Activated CD8-positive, alpha-beta memory T cell treated with anti-CD3 and anti-CD28 coated beads, Interleukin-2, amount 50 U/mL, for 1 hour (primary cell): Measurements from ENCODE around the gene VSX1.

Experiments used
- DNase-seq: peaks from one replicate; pipeline ENCODE4 v3.0.0-alpha.2; 2020; ENCODE audit errors: extremely low read depth

VSX1 gene

DNA sequence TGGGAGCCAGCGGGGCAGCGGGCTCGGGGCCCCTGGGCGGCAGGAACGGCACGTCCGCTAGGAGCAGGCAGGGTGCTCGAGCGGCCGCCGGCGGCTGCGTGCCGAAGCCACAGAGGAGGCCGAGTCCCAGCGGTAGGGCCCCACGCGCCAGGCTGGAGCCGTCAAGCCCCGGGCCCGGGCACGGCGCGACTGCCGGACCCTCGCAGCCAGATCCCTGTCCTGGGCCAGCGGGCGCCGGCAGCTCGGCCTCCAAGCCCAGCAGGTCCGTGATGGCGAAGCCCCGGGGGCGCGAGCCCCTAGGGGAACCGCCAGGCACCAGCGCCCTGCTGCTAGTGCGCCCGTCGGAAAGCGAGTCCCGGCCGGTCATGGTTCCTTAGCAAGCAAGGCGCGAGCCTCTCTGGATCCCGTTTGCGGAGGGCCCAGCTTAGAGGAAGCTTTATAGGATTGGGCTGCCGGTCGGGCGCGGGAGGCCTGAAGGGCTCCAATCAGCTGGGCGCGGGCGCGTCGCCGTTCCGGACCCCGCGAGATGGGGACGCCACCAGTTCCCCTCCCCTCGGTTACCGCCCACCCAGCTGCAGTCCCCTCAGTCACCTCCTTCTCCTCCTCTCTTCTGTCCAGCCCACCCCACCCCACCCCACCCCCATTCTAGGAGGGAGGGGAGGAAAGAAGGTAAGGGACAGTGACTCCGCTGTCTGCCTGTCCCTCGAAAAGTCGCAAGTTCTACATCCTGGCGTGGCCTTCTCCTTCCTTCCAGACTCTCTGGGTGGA, at the start of gene VSX1:
Gene VSX1 (minus strand): TSS at position 412 of the 768 bp plus-strand sequence. CDS start 45 bp downstream, at position 367.
- DNase-seq, result no peak

DNA sequence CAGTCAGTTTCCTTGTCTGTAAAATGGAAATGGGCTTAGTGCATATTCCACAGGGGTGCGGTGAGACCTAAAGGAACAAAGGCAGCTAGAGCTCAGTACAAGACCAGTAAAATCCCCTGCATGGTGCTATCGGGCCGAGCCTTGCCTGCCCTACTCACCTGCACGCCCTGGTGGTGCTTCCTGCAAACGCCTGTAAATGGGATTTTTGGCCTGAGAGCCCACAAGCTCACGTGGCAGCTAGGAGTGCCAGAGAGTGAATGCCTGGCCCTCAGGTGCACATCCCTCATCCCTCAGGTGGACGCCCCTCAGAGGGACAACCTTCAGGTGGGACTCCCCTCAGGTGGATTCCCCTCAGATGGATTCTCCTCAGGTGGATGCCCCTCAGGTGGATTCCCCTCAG, 48.0 kb upstream of the VSX1 start:
- no peak for DNase-seq

DNA sequence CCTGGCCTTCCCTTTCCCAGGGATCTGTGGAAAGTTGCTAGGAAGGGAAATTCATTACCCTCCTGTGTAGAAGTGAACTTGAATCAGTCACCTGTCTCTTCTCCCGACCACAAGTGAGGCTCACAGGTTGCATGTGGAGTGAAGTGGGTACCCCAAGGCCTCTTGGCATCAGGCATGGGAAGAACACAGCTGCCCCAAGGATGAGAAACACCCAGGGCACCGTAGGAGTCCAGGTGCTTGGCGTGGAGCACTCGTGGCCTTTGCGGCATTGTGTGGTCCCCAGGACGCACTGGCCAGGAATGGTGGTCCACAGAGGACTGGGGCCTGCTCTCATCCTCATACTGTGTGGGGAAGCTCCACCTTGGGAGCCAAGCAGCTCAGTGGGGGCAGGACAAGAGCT, 47.5 kb upstream of the VSX1 start:
- DNase-seq, result no peak

DNA sequence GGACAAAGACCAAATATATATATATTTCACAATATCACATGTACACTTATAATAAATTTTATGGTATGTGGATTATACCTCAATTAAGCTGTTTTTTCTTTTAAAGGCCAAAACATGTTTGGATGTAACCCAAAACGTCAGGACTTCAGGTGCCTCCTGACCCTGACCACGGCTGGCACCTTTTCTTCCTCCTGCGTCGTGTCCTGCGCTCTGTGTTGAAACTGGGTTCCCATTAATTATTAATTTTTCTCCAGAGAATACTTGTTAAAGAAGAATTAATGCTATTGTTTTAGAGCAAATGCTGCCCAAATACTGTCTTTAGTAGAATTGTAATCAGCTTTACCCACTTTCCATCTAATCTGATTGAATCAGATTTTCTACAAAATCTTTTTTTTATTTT, 46.7 kb upstream of the VSX1 start:
- no peak for DNase-seq

DNA sequence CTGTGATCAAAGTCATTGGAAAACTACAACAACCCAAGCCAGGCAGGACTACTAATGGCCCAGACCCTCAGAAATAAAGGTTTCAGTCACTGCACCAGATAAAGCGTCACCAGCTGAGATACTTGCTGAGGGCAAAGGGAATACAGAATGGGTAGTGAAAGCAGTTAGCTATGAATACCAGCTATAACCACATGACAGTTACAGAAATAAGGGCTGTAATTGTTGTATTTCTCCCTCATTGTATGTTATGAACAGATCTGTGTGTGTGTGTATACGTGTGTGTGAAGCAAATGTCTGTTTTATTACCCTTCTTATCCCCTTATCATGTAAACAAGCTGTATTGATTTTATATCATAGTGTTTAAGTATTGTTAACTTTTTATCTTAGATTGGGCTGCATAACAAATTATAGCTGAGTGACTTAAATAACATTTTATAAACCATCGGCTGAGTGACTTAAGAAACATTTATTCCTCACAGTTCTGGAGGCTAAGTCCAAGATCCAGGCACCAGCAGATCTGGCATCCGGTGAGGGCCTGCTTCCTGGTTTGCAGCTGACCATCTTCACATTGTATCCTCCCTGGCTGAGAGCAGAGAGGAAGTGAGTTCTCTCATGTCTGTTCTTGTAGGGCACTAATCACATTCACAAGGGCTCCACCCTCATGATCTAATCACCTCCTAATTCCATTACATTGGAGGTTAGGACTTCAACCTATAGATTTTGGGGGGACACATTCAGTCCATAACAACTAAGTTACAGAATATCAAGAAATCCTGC, 46.0 kb upstream of the VSX1 start:
- DNase-seq, result no peak

DNA sequence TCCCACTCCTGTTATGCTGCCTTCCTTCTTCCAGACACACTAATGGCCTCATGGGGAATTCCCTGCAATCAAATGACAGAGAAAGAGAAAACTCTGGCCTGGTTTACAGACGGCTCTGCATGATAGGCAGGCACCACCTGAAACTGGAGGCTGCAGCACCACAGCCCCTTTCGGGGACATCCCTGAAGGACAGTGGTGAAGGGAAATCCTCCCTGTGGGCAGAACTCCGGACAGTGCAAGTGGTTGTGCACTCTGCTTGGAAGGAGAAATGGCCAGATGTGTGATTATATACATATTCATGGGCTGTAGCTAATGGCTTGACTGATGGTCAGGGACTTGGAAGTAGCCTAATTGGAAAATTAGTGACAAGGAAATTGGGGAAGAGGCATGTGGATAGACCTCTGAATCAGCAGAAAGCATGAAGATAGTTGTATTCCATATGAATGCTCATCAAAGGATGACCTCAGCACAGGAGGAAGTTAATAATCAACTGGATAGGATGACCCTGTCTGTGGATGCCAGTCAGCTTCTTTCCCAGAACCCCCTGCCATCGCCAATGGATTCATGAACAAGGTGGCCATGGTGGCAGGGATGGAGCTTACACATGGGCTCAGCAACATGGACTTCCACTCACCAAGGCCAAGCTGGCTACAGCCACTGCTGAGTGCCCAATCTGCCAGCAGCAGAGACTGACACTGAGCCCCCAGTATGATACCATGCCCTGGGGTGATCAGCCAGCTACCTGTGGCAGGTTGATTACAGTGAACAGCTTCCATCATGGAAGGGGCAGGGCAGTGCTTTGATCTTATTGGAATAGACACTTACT, 44.5 kb upstream of the VSX1 start:
- DNase-seq, result no peak

DNA sequence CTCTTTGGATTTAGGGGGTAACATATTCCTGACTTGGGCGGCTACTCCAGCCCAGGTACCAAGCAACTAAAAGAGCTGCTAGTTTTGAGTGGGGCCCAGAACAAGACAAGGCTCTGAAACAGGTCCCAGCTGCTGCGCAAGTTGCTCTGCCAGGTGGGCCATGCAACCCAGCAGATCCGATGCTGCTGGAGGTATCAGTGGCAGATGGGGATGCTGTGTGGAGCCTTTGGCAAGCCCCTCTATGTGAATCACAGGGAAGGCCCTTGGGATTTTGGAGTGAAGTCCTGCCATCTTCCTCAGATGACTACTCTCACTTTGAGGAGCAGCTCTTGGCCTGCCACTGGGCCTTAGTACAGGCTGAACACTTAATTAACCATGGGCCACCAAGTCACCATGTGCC, 43.7 kb upstream of the VSX1 start:
- no peak for DNase-seq

DNA sequence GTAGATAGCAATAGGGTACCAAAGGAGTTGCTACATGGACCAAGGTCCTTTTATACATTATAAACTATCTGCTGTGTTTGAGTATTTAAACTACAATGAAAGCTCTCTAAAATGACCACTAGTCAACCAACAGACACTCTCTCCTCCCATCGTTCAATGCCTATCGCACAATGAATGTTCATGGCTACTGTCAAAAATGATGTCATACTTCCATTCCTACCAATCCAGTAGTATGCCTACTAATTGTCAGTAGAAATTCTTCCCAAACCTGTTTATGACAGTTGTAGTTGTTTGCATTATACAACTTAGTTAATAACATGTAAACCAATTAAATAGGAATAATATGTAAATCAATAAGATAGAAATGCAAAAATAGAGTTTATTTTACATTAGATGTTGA, 39.0 kb upstream of the VSX1 start:
- no peak for DNase-seq

DNA sequence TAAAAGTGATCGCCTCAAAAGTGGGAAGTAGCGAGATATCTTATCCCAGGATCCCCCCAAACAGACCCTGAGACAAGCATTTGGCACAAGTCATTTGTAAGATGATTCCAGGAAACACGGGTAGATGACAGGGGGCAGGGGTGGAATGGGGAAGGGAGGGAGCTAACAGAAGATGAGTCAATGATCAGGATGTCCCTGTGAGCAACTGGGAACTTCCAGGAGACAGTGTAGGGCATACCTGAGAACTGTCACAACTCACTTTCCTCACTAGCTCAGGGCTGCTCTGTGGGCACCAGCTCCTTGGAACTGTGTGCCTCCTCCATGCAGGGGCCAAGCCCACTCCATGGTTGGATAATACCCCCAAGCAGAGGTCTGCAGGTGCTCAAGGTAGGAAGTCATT, 38.5 kb upstream of the VSX1 start:
- DNase-seq, result no peak

DNA sequence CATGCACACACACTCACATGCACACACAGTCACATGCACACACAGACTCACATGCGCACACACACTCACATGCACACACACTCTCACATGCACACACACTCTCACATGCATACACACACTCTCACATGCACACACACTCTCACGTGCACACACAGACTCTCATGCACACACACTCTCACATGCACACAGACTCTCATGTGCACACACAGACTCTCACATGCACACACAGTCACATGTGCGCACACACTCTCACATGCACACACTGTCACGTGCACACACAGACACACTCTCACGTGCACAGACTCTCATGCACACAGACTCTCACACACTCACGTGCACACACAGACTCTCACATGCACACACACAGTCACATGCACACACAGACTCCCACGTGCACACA, 36.6 kb upstream of the VSX1 start:
- no peak for DNase-seq

DNA sequence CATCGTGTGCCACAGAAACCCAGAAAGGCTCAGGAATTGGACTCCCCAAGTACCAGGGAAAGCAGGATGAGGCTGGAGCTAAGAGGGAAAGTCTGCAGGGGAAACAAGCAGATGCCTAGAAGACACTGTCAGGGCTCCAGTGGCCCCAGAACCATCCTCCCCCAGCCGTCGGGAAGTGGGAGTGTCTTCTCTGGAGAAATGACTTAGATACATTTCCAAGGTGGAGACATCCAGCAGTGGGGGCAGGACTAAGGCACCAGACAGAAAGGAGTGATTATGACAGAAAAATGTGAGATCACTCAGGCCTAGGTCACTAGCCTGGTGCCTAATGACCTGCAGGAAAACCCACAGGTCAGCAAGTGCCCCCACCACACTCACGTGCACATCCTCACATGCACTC, 36.0 kb upstream of the VSX1 start:
- DNase-seq, result no peak

DNA sequence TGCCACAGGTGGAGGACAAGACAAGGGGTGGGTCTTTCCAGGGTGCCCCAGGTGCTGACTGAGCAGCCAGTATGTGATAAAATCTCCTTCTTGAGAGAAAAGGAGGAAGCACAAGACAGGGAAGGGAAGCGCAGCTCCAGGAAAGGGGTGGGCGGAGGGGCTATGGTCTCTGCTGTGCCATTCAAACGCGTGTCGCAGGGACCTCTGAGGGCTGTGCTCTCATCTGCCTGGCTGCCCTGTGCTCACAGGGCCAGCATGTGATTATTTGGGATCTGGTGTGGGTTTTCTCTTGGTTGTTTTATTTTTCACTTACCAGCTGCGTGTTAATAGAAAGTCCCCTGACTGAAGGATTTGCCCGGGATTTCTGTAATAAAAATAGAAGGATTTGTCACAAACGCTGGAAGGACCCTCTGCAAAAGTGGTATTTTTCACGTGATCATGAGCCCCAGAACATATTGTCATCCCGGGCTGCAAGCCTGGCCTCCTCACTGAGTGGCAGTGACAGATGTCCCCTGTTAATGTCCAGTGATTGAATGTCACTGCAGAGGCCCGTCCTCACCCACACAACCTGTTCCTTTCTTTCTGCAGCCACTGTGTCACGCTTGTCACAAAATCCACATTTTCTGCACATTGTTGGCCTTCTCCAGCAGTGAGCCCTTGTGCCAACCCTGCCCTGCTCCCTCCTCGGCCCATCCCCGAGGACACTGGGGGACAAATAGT, 35.0 kb upstream of the VSX1 start:
- DNase-seq, result no peak

DNA sequence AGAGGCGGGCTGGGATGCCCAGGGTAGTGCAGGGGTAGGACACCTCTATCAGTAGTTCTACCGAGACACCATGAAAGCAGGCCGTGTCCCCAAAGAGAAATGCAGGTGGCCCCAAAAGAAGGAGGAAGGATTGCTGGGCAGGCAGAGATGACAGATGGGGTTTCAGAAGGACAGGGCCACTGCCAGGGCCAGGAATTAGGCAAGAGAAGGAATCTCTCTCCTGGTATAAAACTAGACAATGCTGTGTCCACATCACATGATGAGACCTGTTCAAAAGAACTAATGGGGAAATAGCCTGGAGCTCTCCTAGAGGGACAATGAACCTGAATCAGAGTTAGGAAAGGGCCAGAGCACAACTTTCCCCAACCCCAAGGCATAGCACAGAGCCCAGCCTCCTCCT, 21.6 kb upstream of the VSX1 start:
- DNase-seq, result no peak

DNA sequence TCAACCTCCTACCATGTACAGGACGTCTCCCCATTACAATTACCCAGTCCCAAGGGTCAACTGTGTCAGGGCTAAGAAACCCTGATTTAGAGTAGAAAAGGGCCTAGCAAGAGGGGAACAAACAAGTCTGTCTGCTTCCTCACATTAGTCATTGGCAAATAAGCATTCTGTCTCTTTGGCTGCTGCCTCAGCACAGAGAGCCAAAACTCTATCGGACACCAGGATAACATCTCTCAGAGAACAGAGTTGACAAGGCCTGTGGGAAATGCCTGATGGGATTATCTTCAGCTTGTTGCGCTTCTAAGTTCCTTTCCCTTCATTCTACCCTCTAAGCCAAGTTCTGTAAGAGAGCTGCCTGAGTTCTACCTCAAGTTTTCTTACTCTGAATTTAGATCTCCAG, 19.0 kb upstream of the VSX1 start:
- DNase-seq, result no peak

DNA sequence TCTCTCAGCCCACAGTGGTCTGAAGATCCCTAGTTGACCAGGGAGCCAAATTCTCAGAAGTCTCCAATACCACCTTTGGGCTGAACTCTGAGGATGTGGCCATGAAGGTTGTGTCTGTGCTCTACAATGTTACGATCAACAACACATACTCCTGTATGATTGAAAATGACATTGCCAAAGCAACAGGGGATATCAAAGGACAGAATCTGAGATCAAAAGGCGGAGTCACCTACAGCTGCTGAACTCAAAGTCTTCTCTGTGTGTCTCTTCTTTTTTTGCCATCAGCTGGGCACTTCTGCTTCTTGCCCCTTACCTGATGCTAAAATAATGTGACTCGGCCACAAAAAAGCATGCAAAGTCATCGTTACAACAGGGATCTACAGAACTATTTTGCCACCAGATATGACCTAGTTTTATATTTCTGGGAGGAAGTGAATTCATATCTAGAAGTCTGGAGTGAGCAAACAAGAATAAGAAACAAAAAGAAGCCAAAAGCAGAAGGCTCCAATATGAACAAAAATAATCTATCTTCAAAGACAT, 17.7 kb upstream of the VSX1 start:
- DNase-seq, result no peak

DNA sequence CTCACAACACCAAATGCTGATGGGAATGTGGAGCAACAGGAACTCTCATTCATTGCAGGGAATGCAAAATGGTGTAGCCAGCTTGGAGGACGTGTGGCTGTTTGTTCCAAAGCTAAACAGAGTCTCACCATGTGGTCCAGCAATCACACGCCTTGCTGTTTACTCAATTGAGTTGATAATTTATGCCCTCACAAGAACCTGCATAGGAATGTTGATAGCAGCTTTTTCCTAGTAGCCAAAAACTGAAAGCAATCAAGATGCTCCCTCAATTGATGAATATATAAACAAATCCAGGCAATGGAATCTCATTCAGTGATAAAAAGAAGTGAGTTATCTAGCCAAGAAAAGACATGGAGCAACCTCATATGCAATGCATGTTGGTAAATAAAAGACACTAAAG, 15.6 kb upstream of the VSX1 start:
- DNase-seq, result no peak

DNA sequence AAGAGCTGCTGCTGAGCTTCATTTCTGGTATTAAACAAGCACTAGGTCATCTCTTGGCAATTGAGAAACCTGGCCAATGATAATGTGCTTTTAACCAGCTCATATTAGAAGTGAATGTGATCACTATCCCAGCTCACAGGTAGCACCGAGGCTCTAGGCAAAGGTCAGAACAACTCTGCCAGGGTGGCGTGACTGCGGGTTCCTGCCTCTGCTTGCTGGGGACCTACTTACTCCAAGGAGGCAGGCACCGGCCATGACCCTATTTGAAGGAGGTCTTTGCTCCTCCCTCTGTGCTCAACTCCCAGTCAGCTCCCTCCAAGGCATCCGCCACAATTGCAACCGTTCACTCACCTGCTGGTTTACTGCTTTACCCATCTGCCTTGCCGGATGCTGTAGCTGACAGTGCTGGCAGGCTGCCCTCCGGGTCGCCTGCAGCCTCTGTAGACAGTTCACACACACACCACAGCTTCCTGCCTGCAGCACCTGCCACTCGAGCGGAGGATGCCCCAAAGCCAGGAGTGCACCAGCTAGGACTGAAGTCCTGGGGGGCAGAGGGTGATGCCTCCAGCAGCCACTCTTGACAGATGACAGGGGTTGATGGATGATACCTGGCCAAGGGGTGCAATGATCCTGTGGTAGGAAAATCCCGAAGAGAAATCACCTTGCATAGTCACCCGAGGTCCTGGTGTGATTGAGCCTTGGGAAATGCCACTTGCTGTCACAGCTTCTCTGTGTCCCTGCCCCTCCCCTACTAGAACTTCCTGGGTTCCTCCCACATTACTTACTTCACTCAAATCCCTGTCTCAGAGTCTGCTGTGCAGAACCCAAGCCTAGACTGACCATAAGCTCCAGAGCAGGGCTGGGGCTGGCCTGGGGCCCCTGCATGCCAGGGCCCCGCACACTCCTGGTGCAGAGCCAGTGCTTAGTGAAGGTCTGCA, 8.8 kb upstream of the VSX1 start:
- DNase-seq, result peak; percentile 31

DNA sequence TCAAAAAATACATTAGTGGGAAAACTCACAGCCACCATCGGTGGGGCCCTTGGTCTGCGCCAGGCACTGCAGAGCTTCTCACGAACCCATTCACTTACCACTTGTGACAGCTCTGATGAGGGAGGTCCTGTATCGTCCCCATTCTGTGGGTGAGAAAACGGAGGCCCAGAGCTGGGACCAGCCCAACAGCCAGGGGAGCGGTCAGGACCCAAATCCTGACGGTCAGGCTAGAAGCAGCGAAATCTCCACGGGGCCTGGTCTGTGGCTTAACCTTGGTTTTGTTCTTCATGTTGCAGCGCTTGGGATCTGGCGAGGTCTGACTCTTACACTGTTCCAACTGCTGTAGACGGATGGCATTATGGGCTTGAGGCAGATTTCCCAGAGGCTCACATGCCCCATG, 7.7 kb upstream of the VSX1 start:
- no peak for DNase-seq

DNA sequence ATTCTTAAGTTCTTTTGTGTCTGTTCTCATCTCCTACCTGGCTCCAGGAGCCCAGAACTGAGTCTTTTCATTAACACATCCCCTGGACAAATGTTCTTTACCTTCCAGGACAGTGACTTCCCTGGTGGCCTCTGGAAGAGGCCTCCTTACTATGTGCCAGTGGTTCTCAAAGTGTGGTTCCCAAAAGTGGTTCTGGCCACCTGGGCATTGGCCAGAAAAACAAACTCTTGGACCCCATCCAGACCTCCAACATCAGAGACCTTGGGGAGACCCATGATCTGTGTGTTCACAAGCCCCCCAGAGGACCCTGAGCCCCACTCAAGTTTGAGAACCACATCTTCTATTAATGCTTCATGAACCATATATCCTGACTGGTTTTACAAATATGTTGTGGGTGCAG, 7.2 kb upstream of the VSX1 start:
- DNase-seq, result no peak

DNA sequence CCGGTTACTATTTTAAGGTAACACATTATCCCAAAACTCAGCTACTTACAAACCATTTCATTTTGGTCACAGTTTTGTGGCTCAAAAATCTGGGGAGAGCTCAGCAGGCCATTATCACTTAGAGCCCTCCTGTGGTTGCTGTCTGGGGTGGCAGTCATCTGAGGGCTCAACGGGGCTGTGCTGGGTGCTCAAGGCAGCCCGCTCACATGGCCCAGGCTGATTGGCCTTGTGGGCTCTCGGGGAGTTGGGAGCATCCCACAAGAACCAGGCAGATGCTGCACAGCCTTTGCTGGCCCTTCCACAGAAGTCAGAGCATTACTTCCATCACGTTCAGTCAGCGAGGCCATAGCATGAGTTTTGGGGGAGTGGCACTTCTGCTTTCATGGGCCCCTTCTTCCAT, 6.3 kb upstream of the VSX1 start:
- no peak for DNase-seq
